Right lung (tissue), 5 donors: ENCODE measurements around the gene UGT1A9. TPM values are rescaled to one million over a fixed set of nuclear protein-coding genes. Genes with fewer than 3 reads are reported as not detected.

Experiments
- DNase-seq, 2 donors: peaks; one replicate each; pipeline ENCODE4 v3.0.0-alpha.2; 2013
- polyA plus RNA-seq, 5 donors: library from polyadenylated mRNA; unstranded; fragments of 120-200 nt; gene quantifications; one replicate each; pipeline versions ENCODE4 v1.2.1 to v1.2.3, GENCODE V29; 2013; ENCODE audit warnings: inconsistent platforms in 1 of 5, low replicate concordance in 1 of 5; ENCODE audit not compliant: insufficient read length in 5 of 5, insufficient read depth in 1 of 5

The UGT1A9 gene
- polyA plus RNA-seq, 5 donors: not detected

DNA sequence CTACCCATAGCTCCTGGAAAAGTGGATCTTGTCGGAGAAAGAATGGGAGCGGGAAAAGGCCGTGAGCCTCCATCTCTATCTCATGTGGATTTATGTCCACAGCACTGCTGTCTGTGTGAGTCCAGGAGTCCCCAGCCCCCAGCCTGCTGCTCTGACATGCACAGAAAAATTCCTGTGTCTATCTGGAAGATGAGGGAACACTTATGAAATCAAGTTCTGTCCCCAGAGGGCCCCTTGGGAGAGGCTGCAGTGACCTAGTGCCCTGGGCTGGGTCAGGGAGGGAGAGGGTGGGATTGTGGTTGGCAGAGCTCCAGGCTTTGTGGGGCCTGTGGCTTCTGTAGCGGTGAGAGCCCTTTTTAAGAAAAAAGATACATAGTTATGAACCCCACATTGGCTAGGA lies 145.1 kb downstream of the UGT1A9 start:
- DNase-seq: no peak

DNA sequence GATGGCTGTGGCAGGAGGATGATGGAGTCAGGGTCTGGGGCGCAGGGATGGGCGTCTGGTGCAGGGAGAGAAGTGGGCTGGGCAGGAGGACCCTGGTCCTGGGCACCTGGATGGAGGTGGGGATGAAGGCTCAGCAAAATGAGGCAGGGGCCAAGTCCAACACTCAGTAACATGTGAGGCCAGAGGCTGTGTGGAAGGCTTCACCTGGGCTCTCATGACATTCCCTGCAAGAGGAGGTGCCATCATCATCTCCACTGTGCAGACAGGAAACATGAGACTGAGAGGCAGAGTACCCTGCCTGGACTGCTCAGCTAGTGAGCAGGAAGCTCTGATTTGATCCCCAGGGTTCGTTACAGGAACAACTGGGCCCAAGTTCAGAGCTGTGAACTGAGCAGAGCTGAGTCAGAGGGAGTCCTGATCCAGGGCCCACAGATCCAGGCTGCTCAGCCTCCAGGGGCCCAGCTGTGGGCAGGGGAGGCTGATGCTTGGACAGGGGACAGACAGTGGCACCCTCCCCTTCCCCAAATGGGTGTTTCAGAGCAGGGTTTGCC lies 145.7 kb downstream of the UGT1A9 start:
- DNase-seq: no peak

DNA sequence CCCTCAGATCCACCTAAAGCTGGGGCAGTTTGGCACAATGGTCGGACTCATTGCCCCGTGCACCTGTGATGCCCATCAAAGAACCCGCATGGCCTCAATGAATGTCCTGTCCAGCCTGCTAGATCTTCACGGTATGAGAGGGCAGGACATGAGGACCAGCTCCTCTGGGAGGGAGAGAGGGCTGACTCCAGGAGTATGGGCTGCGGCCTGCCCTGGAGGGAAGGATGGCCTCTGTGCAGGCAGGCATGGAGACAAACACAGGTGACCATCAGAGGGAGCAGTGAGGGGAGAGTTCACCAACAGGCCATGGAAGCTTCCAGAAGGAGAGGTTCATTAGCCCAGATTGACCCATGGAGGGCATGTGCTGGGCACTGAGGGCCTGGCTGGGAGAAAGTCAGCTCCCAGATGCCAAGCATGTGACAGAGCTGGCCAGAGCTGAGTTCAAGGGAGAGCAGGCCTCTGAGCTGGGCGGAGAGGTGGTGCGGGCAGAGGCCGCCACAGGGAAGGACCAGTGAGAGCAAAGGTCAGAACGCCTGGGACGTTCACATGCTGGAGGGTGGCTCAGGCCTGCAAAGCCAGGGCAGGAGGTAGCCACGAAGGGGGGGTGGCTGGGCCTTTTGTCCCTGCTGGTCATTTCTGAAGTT lies 146.4 kb downstream of the UGT1A9 start:
- DNase-seq: no peak

DNA sequence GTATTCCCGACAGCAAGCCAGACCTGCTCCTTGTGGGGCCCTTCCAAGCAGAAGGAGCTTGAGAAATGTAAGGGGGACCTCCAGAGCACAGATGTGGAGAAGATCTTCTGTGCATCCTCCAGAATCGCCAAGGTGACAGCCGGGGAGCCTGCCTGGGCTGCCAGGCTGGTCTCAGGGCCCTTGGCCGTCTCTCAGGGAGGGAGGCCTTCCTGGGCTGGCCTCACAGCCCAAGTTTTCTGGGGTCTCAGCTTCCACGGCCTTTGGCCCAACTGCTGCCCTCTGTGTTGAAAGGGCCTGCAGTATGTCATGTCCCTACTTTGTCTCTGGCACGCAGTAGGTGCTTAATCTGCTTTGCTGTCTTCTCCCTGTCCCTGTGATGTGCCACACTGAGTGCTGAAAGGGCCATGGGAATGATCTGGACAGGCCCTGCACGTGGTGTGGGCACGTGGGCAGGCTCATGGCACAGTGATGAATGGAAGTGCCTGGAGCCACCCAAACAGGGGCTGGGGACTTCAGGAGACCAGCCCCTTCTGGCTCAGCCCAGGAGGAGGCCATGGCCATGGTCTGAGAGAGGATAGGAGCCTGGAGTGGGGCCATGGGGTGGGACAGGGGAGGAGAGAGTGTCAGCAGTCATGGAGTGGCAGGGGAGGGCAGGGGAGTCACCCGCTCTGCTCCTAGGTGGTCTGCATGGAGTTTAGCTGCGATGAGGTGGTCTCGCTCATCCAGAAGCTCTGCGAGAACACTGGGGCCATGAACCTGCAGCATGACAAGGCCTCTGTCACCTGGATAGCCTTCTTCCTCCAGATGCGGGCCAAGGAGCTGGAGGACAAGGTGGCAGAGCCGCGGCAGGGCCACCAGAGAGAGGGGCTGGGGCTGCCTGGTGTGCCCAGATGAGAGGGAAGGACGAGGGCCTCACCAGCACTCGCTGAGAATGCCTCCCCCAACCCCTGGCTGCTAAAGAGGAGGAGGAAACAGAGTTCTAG lies 147.2 kb downstream of the UGT1A9 start:
- DNase-seq: no peak

GRCh38 chr2:233819884-233820773 lies 148.4 kb downstream of the UGT1A9 start:
- DNase-seq: no peak

GRCh38 chr2:233820774-233821105 lies 149.0 kb downstream of the UGT1A9 start:
- DNase-seq: no peak

DNA sequence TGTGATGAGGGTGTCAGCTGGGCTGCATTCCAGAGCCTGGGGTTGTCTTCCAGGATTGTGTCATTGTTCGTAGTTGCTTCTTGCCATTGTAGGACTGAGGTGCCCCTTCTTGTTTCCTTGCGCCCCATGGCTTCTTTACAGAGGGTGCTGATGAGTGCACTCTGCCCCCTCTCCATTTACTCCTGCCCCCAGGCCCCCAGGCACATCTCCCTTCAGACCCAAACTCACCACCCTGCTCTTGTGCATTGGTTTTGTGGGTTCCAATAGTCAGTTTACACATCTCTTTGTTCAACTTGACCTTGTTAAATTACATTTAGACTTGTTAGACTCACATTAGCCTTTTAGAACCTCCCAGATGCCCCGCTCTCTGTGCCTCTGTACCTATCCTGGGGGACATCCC lies 149.5 kb downstream of the UGT1A9 start:
- DNase-seq: no peak

GRCh38 chr2:233821709-233822100 lies 150.0 kb downstream of the UGT1A9 start:
- no peak for DNase-seq

- no peak for DNase-seq
Measured at GRCh38 chr2:233822101-233822771, 150.5 kb downstream of the UGT1A9 start.

Other genes starting within 250 kb of the UGT1A9 start
- 10 to 100 TPM; 32.9 to 59.7 (median 50.8) TPM for gene USP40, start 105.1 kb upstream of the UGT1A9 start, polyA plus RNA-seq
- not detected for gene UGT1A8, start 54.3 kb upstream of the UGT1A9 start, polyA plus RNA-seq
- not detected for gene UGT1A10, start 35.5 kb upstream of the UGT1A9 start, polyA plus RNA-seq
- not detected for gene UGT1A7, start 10.0 kb downstream of the UGT1A9 start, polyA plus RNA-seq
- under 1 TPM in 1 of 5 donors, not detected in 4; 0.22 TPM for gene UGT1A6, start 21.0 kb downstream of the UGT1A9 start, polyA plus RNA-seq
- gene UGT1A5, start 41.0 kb downstream of the UGT1A9 start, polyA plus RNA-seq: not detected
- not detected for gene UGT1A4, start 46.8 kb downstream of the UGT1A9 start, polyA plus RNA-seq
- gene UGT1A3, start 57.1 kb downstream of the UGT1A9 start, polyA plus RNA-seq: not detected
- under 1 TPM in 4 of 5 donors, not detected in 1; 0.05 to 0.10 (median 0.08) TPM for gene UGT1A1, start 88.4 kb downstream of the UGT1A9 start, polyA plus RNA-seq
- gene MROH2A, start 106.4 kb downstream of the UGT1A9 start, polyA plus RNA-seq: 1 to 10 TPM in 1 of 5 donors, under 1 TPM in 4; 0.27 to 1.3 (median 0.55) TPM
- 10 to 100 TPM; 15.4 to 48.8 (median 28.9) TPM for gene HJURP, start 182.6 kb downstream of the UGT1A9 start, polyA plus RNA-seq
- gene TRPM8, start 245.5 kb downstream of the UGT1A9 start, polyA plus RNA-seq: under 1 TPM in 4 of 5 donors, not detected in 1; 0.11 to 0.28 (median 0.27) TPM